Hepatocyte (in vitro differentiated cells): ENCODE data around the gene COL28A1. TPM values are rescaled to one million over a fixed set of nuclear protein-coding genes. Genes with fewer than 3 reads are reported as not detected.

ENCODE experiments used
- DNase-seq: peaks from one replicate; pipeline ENCODE4 v3.0.0-alpha.2; 2016; ENCODE audit warnings: low spot score
- H2AFZ ChIP-seq: fragments of 200-600 bp; sonication (generic); 2 replicates; pipeline ENCODE4 v1.6.0; 2016; ENCODE audit warnings: antibody characterized with exemption, mild to moderate bottlenecking
- H3K27ac ChIP-seq: fragments of 200-600 bp; sonication (generic); 2 replicates; pipeline ENCODE4 v1.5.1; 2016; ENCODE audit warnings: mild to moderate bottlenecking
- H3K27me3 ChIP-seq: fragments of 200-600 bp; sonication (generic); 2 replicates; pipeline ENCODE4 v1.6.1; 2016
- H3K36me3 ChIP-seq: fragments of 200-600 bp; sonication (generic); replicated peaks from 2 replicates; pipeline ENCODE4 v1.5.1; 2016; ENCODE audit warnings: low read depth; ENCODE audit not compliant: insufficient read depth
- H3K4me1 ChIP-seq: fragments of 200-600 bp; sonication (generic); 2 replicates; pipeline ENCODE4 v1.5.1; 2016; ENCODE audit warnings: mild to moderate bottlenecking, moderate library complexity; ENCODE audit not compliant: insufficient read depth
- H3K4me2 ChIP-seq: fragments of 200-600 bp; sonication (generic); 2 replicates; pipeline ENCODE4 v1.6.0; 2016
- H3K4me3 ChIP-seq: fragments of 200-600 bp; sonication (generic); 2 replicates; pipeline ENCODE4 v1.5.1; 2016; ENCODE audit warnings: mild to moderate bottlenecking
- H3K79me2 ChIP-seq: fragments of 200-600 bp; sonication (generic); 2 replicates; pipeline ENCODE4 v1.6.0; 2017; ENCODE audit warnings: mild to moderate bottlenecking
- H3K9me2 ChIP-seq: fragments of 200-600 bp; sonication (generic); replicated peaks from 2 replicates; pipeline ENCODE4 v1.6.0; 2017; ENCODE audit warnings: mild to moderate bottlenecking; ENCODE audit not compliant: insufficient read depth
- H3K9me3 ChIP-seq: fragments of 200-600 bp; sonication (generic); 2 replicates; pipeline ENCODE4 v1.5.1; 2016; ENCODE audit warnings: low read depth, mild to moderate bottlenecking
- H4K20me1 ChIP-seq: fragments of 200-600 bp; sonication (generic); 2 replicates; pipeline ENCODE4 v1.6.0; 2016; ENCODE audit warnings: mild to moderate bottlenecking; ENCODE audit not compliant: insufficient read depth, poor library complexity, severe bottlenecking
- EZH2 ChIP-seq: fragments of 200-600 bp; sonication (generic); IDR thresholded peaks from 2 replicates; pipeline ENCODE4 v1.6.1; 2016; ENCODE audit warnings: antibody characterized with exemption, mild to moderate bottlenecking, borderline replicate concordance
- EZH2phosphoT487 ChIP-seq: fragments of 200-600 bp; sonication (generic); IDR thresholded peaks from one replicate; pipeline ENCODE4 v1.6.1; 2018; ENCODE audit warnings: antibody characterized with exemption, mild to moderate bottlenecking, low read depth, moderate library complexity; ENCODE audit not compliant: unreplicated experiment, severe bottlenecking
- WGBS: methylation state at CpG from one replicate; pipeline ENCODE4 v1.1.6; 2016; ENCODE audit warnings: low lambda C conversion rate; ENCODE audit errors: missing lambda C conversion rate; 5-methylcytosine and 5-hydroxymethylcytosine counted together
- polyA plus RNA-seq: library from polyadenylated mRNA; unstranded; fragments of >200 nt; fragmentation: Nextera tagmentation; extraction: Ambion mirVana; gene quantifications from 2 replicates; pipeline ENCODE4 v1.2.1, GENCODE V29; 2016
- total RNA-seq: library from RNA; depleted of rRNA; stranded (reverse); fragments of >200 nt; gene quantifications from 2 replicates; pipeline ENCODE4 v1.2.3, GENCODE V29; 2014
- TF ChIP-seq, protein P1 (sequence below): fragments of 200-600 bp; sonication (generic); IDR thresholded peaks from 2 replicates; pipeline ENCODE4 v1.5.1; 2016; ENCODE audit warnings: antibody characterized with exemption, mild to moderate bottlenecking; ENCODE audit not compliant: poor library complexity

The COL28A1 gene
- total and polyA plus RNA-seq, 2 experiments from 2014 or later, result 0.28 to 0.47 TPM

DNA sequence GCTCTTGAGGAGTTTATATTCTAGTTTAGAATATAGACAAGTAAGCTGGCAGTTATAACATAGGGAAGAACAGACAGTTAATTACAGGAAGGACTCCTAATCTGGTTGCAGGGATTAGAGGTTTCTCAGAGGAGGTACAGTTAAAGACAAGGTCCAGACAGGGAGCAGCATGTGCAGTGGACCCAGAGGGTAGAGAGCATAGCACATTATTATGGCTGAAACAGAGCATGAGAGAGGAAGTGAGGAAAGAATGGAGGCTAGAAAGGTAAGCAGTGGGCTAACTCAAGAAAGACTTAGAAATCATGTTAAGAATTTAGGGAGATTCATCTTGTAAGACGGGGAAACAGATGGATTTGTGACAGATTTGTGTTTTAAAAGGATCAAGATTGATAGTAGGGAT is 40.7 kb upstream of the COL28A1 start:
- Histone ChIP-seq H2AFZ (no peak overlapping the region), H3K4me2 (no peak overlapping the region), H3K4me3 (no peak overlapping the region), H3K36me3 (no peaks in the 10 kb centered on the region), H3K4me1 (no peaks in the 10 kb centered on the region), H3K27me3 (no peaks in the 10 kb centered on the region), H3K9me2 (no peaks in the 10 kb centered on the region), H3K79me2 (peaks cover 31% of the 10 kb centered on the region), H3K9me3 (no peaks in the 10 kb centered on the region), H4K20me1 (no peaks in the 10 kb centered on the region), H3K27ac (no peak overlapping the region)
- TF ChIP-seq EZH2, result no peak
- TF ChIP-seq, protein P1, sequence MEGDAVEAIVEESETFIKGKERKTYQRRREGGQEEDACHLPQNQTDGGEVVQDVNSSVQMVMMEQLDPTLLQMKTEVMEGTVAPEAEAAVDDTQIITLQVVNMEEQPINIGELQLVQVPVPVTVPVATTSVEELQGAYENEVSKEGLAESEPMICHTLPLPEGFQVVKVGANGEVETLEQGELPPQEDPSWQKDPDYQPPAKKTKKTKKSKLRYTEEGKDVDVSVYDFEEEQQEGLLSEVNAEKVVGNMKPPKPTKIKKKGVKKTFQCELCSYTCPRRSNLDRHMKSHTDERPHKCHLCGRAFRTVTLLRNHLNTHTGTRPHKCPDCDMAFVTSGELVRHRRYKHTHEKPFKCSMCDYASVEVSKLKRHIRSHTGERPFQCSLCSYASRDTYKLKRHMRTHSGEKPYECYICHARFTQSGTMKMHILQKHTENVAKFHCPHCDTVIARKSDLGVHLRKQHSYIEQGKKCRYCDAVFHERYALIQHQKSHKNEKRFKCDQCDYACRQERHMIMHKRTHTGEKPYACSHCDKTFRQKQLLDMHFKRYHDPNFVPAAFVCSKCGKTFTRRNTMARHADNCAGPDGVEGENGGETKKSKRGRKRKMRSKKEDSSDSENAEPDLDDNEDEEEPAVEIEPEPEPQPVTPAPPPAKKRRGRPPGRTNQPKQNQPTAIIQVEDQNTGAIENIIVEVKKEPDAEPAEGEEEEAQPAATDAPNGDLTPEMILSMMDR, result no peak
- TF ChIP-seq EZH2phosphoT487, result no peak
- no peak for DNase-seq
- 90% methylated on average over 1 of the region's 1 CpG for WGBS

DNA sequence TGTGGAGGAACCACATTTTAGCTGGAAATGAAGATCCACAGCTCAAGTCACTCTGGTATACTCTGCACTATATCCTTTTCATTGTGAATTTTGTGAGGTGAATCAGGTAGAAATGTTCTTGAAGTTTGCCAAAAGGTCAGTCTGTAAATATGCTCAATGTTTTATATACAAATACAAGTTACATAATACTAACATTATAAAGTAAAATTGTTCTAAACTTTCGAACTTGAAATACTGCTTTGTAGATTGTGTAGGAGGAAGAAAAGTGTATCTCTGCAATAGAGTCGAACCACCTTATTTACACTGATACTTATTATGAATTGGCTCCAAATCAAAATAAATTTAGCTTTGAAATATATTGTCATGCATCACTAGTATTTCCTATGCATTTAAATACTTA is 38.0 kb upstream of the COL28A1 start:
- Histone ChIP-seq H3K4me1 (peaks cover under 1% of the 10 kb centered on the region), H3K4me3 (no peak overlapping the region), H4K20me1 (no peaks in the 10 kb centered on the region), H2AFZ (no peak overlapping the region), H3K9me3 (no peaks in the 10 kb centered on the region), H3K27ac (no peak overlapping the region), H3K36me3 (no peaks in the 10 kb centered on the region), H3K9me2 (no peaks in the 10 kb centered on the region), H3K4me2 (no peak overlapping the region), H3K27me3 (no peaks in the 10 kb centered on the region), H3K79me2 (peaks cover 56% of the 10 kb centered on the region)
- no peak for DNase-seq
- TF ChIP-seq, protein P1, result no peak
- 96% methylated on average over 2 of the region's 2 CpGs for WGBS

DNA sequence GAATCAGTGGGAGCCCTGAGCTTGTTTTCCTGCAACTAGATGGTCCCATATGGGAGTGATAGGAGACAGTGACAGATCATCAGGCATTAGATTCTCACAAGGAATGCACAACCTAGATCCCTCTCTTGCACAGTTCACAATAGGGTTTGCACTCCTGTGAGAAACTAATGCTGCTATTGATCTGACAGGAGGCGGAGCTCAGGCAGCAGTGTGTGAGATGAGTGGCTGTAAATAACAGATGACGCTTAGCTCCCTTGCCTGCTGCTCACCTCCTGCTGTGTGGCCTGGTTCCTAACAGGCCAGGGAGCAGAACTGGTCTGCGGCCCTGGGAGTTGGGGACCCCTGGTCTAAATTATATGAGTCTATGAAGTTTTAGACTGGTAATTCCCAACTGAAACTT is 34.9 kb upstream of the COL28A1 start:
- H4K20me1 ChIP-seq, result no peaks in the 10 kb centered on the region
- H3K27me3 ChIP-seq, result no peaks in the 10 kb centered on the region
- H3K9me3 ChIP-seq, result no peaks in the 10 kb centered on the region
- no peak overlapping the region for H3K27ac ChIP-seq
- DNase-seq, result no peak
- WGBS, result 97% methylated on average over 3 of the region's 3 CpGs
- H3K36me3 ChIP-seq, result no peaks in the 10 kb centered on the region
- no peak overlapping the region for H3K4me3 ChIP-seq
- H3K9me2 ChIP-seq, result no peaks in the 10 kb centered on the region
- TF ChIP-seq, protein P1, result no peak
- TF ChIP-seq EZH2 (no peak), EZH2phosphoT487 (no peak)
- no peak overlapping the region for H2AFZ ChIP-seq
- H3K4me1 ChIP-seq, result peaks cover 19% of the 10 kb centered on the region
- H3K79me2 ChIP-seq, result peaks cover 69% of the 10 kb centered on the region
- no peak overlapping the region for H3K4me2 ChIP-seq

GRCh38 chr7:7569615-7570014 is 33.9 kb upstream of the COL28A1 start:
- Histone ChIP-seq H4K20me1 (no peaks in the 10 kb centered on the region), H3K79me2 (peaks cover 69% of the 10 kb centered on the region), H3K27me3 (no peaks in the 10 kb centered on the region), H3K9me2 (no peaks in the 10 kb centered on the region), H3K4me2 (peak overlapping the region; percentile 90), H3K4me1 (peaks cover 23% of the 10 kb centered on the region), H2AFZ (no peak overlapping the region), H3K27ac (no peak overlapping the region), H3K4me3 (no peak overlapping the region), H3K36me3 (no peaks in the 10 kb centered on the region), H3K9me3 (no peaks in the 10 kb centered on the region)
- DNase-seq, result no peak
- TF ChIP-seq, protein P1, result no peak
- no peak for TF ChIP-seq EZH2
- WGBS, result 94% methylated on average over 3 of the region's 3 CpGs
